ENCODE measurements around the gene SFTPD. TPM values are rescaled to one million over a fixed set of nuclear protein-coding genes. Genes with fewer than 3 reads are reported as not detected.
A peak's percentile ranks its signal among the peaks of the same experiment; 100 is the strongest.
"Not testable (repeated sequence)": the region's sequence is repeated elsewhere in the genome, so short reads cannot be mapped to it uniquely, and the experiment has no call there.

The SFTPD gene
- total RNA-seq, 6 donors from 2014 or later = 339 to 906 (median 589) TPM

GRCh38 chr10:79910836-79911235 lies 38.1 kb downstream of the SFTPD start:
- Histone ChIP-seq H3K9me3 (no peaks in the 10 kb centered on the region), H3K4me1 (peaks cover 0 to 1% (median 0%) of the 10 kb centered on the region in 4 donors), H3K27me3 (no peaks in the 10 kb centered on the region), H3K27ac (peak overlapping the region in 1 of 4 donors; percentile 49), H3K36me3 (no peaks in the 10 kb centered on the region), H3K4me3 (peak overlapping the region in 2 of 4 donors; percentile 5 to 13)
- TF ChIP-seq POLR2AphosphoS5 (IDR thresholded peaks at IDR 0.05) = no peak
- no peak for TF ChIP-seq EP300 (IDR thresholded peaks at IDR 0.05)
- no peak for TF ChIP-seq POLR2A (IDR thresholded peaks at IDR 0.05)
- TF ChIP-seq, protein P1, sequence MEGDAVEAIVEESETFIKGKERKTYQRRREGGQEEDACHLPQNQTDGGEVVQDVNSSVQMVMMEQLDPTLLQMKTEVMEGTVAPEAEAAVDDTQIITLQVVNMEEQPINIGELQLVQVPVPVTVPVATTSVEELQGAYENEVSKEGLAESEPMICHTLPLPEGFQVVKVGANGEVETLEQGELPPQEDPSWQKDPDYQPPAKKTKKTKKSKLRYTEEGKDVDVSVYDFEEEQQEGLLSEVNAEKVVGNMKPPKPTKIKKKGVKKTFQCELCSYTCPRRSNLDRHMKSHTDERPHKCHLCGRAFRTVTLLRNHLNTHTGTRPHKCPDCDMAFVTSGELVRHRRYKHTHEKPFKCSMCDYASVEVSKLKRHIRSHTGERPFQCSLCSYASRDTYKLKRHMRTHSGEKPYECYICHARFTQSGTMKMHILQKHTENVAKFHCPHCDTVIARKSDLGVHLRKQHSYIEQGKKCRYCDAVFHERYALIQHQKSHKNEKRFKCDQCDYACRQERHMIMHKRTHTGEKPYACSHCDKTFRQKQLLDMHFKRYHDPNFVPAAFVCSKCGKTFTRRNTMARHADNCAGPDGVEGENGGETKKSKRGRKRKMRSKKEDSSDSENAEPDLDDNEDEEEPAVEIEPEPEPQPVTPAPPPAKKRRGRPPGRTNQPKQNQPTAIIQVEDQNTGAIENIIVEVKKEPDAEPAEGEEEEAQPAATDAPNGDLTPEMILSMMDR (IDR thresholded peaks at IDR 0.05) = no peak
- DNase-seq (no peak), ATAC-seq (ENCODE audit: low FRiP score in 2 of 2) (no peak)
- WGBS, 2 donors = 79% methylated on average over 2 of the region's 2 CpGs

GRCh38 chr10:79910344-79910743 lies 38.6 kb downstream of the SFTPD start:
- 67 to 75% methylated on average over 3 of the region's 3 CpGs for WGBS, 2 donors

DNA sequence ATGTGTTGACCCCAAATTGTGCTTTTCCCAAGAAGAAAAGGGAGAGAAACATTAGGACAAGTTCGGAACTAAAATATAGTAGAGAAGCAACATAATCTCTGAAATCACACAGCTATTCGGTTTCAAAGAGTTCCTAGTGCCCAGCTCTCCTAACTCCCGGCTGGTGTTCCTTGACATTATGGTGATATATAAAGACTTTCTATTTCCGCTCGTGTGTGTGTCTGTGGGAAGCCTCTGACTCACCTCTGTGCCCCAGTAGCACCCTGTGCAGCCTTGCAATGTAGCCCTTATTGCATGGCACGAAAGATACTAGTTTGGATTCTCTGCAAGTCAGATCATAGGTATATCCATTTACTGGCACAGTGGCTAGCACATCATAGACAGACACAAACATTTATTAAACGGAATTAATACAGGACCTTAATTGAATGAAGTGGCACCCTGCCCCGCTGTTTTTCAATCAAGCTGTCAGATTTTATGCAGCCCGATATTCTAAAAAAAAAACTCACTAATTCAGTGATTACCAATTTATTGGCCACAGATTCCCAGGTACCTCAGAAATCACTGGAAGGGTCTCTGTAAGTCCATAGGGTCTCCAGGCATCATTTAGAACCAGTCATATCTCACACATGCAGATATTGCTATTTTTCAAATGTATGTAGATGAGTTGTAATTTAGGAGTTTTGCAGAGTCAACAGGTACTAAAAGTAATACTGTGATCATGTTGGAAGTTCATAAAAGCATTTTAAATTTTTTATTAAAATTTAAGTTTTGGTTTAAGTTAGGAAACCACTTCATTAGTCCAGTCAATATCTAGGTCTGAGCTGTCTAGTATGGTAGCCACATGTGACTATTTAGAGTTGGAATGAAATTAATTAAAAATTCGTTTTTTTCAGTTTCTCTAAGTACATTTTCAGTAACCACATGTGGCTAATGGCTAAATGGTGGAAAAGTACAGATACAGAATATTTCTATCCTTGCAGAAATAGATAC lies 43.3 kb downstream of the SFTPD start:
- no peaks in the 10 kb centered on the region for H3K9me3 ChIP-seq
- H3K27ac ChIP-seq = peak overlapping the region; percentile 71 to 88 (median 87)
- no peaks in the 10 kb centered on the region for H3K27me3 ChIP-seq
- ATAC-seq (ENCODE audit: low FRiP score in 2 of 2) (peak in 1 of 2 donors; percentile 28), DNase-seq (no peak)
- WGBS, 2 donors = 21 to 28% methylated on average over 10 of the region's 10 CpGs
- H3K4me3 ChIP-seq = peak overlapping the region; percentile 61 to 82 (median 68)
- TF ChIP-seq EP300 (IDR thresholded peaks at IDR 0.05) (no peak), POLR2AphosphoS5 (IDR thresholded peaks at IDR 0.05) (no peak)
- TF ChIP-seq, protein P1 (IDR thresholded peaks at IDR 0.05) = no peak
- H3K36me3 ChIP-seq = no peaks in the 10 kb centered on the region
- H3K4me1 ChIP-seq = peaks cover 0 to 19% (median 4%) of the 10 kb centered on the region in 4 donors

More at GRCh38 chr10:79910344-79910743, 38.6 kb downstream of the SFTPD start:
- H3K4me1 ChIP-seq = peaks cover 0 to 6% (median 0%) of the 10 kb centered on the region in 4 donors
- no peak for ATAC-seq (ENCODE audit: low FRiP score in 2 of 2)
- DNase-seq = no peak
- no peaks in the 10 kb centered on the region for H3K36me3 ChIP-seq
- no peaks in the 10 kb centered on the region for H3K27me3 ChIP-seq
- H3K27ac ChIP-seq = peak overlapping the region in 1 of 4 donors; percentile 49
- H3K4me3 ChIP-seq = peak overlapping the region in 2 of 4 donors; percentile 5 to 13
- no peak for TF ChIP-seq EP300 (IDR thresholded peaks at IDR 0.05)
- no peak for TF ChIP-seq POLR2A (IDR thresholded peaks at IDR 0.05)
- TF ChIP-seq, protein P1 (IDR thresholded peaks at IDR 0.05) = no peak
- TF ChIP-seq POLR2AphosphoS5 (IDR thresholded peaks at IDR 0.05) = no peak
- H3K9me3 ChIP-seq = no peaks in the 10 kb centered on the region

DNA sequence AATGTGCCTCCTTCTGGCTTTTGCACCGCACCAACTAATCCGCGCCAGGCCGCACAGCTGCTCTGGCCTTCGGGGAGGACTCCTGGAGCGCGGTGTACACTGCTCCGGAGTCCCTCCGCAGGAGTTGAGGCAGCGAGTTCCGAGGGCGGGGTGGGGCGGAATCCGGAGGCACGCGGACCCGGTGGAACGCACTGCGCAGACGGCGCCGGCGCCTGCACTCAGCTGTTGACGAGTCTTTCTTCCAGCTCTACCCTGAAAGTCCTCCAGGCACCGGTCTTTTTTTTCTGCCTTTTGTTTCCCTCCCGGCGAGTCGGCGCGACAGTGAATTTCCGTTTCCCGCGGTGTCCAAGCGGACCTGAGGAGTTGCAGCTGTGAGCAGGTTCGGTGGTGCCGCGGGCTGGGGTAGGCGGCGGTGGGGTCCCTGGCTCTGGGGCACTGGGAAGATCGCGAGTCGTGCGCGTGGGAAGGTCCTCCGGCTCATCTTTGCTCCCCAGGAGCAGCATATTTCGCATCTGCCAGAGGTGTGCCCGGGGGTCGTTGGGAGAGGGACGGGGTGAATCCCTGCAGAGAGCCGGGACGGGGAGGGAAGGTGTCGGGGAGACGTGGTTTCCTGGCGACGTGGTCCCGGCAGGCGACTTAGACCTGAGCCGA lies 44.1 kb downstream of the SFTPD start:
- Histone ChIP-seq H3K36me3 (no peaks in the 10 kb centered on the region), H3K4me3 (peak overlapping the region; percentile 61 to 82 (median 68)), H3K27me3 (no peaks in the 10 kb centered on the region), H3K27ac (peak overlapping the region; percentile 71 to 88 (median 87)), H3K9me3 (no peaks in the 10 kb centered on the region), H3K4me1 (peaks cover 0 to 19% (median 4%) of the 10 kb centered on the region in 4 donors)
- ATAC-seq (ENCODE audit: low FRiP score in 2 of 2) = peak; percentile 95 to 96
- 1 to 2% methylated on average over 27 to 57 of the region's 58 CpGs for WGBS, 2 donors
- TF ChIP-seq, protein P1 (IDR thresholded peaks at IDR 0.05) = no peak
- no peak for TF ChIP-seq EP300 (IDR thresholded peaks at IDR 0.05)
- peak in 1 of 2 donors; percentile 45 for TF ChIP-seq POLR2AphosphoS5 (IDR thresholded peaks at IDR 0.05)
- TF ChIP-seq POLR2A (IDR thresholded peaks at IDR 0.05) = peak in 1 of 4 donors; percentile 45
- peak; percentile 72 to 94 for DNase-seq

DNA sequence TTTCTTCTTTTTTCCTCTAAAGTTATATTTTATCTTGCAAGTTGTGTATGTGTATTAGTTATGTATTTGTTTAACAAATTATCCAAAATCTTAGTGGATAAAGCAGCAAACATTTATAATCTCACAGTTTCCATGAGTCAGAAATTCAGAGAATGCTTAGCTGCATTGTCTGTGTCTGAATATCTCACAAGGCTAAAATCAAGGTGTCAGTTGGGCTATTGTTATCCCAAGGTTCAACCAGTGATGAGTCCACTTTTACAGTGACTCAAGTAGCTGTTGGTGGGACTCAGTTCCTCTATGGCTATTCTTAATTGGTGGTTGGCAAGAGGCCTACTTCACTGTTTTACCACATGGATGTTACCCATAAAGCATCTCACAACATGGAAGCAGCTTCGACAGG lies 47.3 kb downstream of the SFTPD start:
- peaks cover 0 to 19% (median 6%) of the 10 kb centered on the region in 4 donors for H3K4me1 ChIP-seq
- H3K27me3 ChIP-seq; H3K9me3 ChIP-seq; H3K27ac ChIP-seq; H3K4me3 ChIP-seq; DNase-seq; H3K36me3 ChIP-seq; ATAC-seq (ENCODE audit: low FRiP score in 2 of 2): not testable (repeated sequence)
- WGBS, 2 donors = 36 to 77% methylated on average over 1 of the region's 1 CpG

All from upper lobe of left lung (tissue), 6 donors.